VCaP (cell line): ENCODE measurements around the gene CEACAM5.

Source experiments
- H3K27ac ChIP-seq: fragments of 450-650 bp; 2 replicates; pipeline ENCODE4 v1.5.1; 2017
- CTCF ChIP-seq: fragments of 450-650 bp; conservative IDR thresholded peaks from 2 replicates; pipeline ENCODE4 v1.5.1; 2017; ENCODE audit warnings: mild to moderate bottlenecking, moderate library complexity

The CEACAM5 gene

GRCh38 chr19:41701401-41702075 is 6.9 kb upstream of the CEACAM5 start:
- H3K27ac ChIP-seq = no peak overlapping the region
- TF ChIP-seq CTCF = peak; percentile 73

- no peak for TF ChIP-seq CTCF
- no peak overlapping the region for H3K27ac ChIP-seq
These were observed 6.2 kb upstream of the CEACAM5 start for GRCh38 chr19:41702171-41702651.

- TF ChIP-seq CTCF = no peak
- H3K27ac ChIP-seq = no peak overlapping the region
These were observed 4.7 kb upstream of the CEACAM5 start for GRCh38 chr19:41703602-41704293.

GRCh38 chr19:41705393-41706174 is 2.8 kb upstream of the CEACAM5 start:
- H3K27ac ChIP-seq = no peak overlapping the region
- TF ChIP-seq CTCF = no peak

- peak; percentile 100 for TF ChIP-seq CTCF
- peak overlapping the region; percentile 52; the same call in 1 of the 2 replicates for H3K27ac ChIP-seq
These were observed 1.5 kb upstream of the CEACAM5 start for GRCh38 chr19:41706741-41707501.

- no peak for TF ChIP-seq CTCF
- no peak overlapping the region for H3K27ac ChIP-seq
These were observed 969 bp upstream of the CEACAM5 start for GRCh38 chr19:41707502-41707812.
